OCI-M2 (cell line): ENCODE data around the gene NHSL2.

Experiments used
- DNase-seq: peaks from one replicate; lab custom pipeline; 2025; ENCODE audit not compliant: unreplicated experiment; lab: John Stamatoyannopoulos, UW

Gene NHSL2

DNA sequence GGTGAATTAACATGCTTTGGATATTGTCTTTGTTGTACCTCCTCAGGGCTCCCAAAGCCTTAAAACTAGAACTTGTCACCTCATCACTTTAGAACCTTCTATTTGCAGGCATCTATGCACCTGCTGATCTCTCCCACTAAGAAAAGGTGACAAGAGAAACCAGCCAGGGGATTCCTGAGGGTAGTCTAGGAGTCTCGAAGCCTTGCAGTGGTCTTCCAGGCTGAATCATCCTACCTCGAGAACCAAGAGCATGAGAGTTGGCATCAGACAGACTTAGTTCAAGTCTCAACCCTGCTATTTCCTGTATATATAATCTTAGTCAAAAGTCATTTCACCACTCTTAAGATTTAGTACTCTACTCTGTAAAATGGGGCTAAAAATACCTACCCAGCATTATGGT is 191.5 kb downstream of the NHSL2 start:
- no peak for DNase-seq

GRCh38 chrX:72102760-72103159 is 192.1 kb downstream of the NHSL2 start:
- DNase-seq = no peak

- DNase-seq = no peak
These were observed 194.8 kb downstream of the NHSL2 start for GRCh38 chrX:72105436-72105835.

GRCh38 chrX:72107320-72107719 is 196.7 kb downstream of the NHSL2 start:
- DNase-seq = no peak

DNA sequence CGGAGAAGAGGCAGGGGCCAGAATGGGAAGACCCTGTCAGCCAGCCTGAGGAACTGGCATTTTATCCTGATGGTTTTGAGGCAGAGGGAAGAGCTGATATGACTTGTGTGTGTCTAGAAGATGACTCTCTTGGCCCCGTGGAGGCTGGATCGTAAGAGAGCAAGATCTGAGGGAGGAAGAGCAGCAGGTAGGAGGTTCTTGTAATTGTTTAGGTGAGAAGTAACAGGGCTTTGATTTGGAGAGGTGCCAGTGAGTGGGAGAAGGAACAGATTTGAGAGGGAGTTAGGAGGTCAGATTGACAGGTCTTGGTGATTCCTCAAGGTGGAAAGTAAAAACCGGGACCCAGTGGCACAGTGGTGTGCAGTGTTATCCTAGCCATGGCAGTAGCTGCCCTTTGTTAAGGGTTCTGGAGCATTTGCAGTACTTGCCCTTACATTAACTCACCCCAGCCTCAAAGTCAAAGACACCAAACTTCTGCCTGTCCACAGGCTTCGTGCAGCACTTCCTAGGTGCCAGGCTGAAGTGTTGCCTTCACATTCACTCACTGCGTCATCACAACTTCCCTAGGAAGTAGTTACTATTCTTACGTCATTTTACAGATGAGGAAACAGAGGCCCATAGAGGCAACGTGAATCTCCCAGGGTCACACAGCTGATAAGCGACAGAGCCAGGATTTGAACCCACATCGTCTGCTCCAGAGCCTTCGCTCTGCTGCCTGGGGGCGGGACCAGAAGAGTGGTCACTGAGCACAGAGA is 197.4 kb downstream of the NHSL2 start:
- no peak for DNase-seq

DNA sequence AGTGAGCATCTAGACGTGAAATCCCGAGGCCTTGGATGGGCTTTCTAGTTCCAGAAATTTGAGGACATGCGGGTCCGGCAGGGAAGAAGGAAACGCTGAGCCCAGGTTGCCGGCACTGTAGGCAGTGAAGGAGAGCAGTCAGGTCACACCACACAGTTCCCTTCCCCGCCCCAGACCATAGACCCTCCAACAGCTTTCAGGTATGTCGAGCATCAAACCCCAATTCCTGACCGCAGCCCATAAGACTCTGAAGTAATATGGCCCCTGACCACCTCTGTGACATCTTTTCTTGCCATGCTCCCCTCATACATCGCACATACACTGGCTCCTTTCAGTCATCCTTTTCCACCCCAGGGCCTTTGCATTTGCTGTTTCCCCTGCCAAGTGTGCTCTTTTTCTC is 198.0 kb downstream of the NHSL2 start:
- no peak for DNase-seq

GRCh38 chrX:72110051-72110875 is 199.6 kb downstream of the NHSL2 start:
- DNase-seq = no peak

DNA sequence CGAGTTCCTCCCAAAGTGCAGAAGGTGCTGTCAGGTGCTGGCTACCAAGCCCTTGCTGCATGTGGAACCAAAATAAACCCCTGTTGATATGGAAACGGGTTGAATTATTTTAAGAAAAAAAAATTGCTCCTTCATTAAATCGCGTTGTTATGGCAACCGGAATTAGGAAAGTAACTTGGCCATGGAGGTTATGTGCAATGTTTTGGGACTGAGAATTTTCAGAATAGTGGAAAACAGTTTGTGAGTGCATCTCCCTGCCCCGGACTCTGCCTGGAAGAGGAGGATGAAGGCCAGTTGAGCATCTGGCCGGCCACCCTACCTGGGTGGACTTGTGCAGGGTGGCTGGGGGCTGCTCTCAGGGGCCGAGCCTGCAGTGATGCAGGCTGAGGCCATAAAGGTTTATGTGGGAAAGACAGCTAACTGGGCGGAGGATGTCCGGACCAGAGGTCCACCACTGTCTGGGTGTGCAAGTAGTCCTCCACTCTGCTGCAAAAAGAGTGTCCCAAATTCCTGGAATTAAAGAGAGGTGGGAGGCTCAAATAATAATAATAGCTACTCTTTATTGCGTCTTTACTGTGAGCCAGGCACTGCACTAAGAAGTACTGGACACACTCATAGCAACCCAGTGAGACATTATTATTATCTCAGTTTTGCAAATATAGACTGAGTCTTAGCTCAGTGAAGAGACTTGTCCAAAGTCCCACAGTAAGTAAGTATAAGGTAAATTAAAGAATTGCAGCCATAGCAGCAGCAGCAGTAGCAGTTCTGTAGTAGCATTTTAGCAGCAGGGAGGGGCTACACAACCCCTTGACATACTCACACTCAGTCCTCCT is 200.4 kb downstream of the NHSL2 start:
- no peak for DNase-seq

GRCh38 chrX:72113461-72113860 is 202.8 kb downstream of the NHSL2 start:
- no peak for DNase-seq

GRCh38 chrX:72114306-72114705 is 203.7 kb downstream of the NHSL2 start:
- no peak for DNase-seq

DNA sequence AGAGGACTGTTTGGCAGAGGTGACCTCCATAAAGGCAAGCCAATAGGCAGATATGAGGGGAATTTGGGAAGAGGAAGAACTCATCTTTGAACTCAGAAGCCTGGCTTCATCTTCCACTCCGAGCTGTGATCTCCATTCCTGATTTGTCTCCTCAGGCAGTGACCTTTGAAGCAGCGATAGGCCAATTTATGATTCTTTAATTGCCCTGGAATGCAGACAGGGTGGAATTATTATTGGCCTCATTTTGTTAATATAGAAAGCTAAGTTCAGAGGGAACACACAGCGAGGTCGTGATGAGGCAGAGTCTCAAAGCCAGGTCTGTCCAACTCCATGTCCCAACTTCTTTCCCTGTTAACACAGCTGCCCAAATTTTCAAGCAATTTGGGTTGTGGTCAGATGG is 204.2 kb downstream of the NHSL2 start:
- DNase-seq = no peak

- DNase-seq = no peak
These were observed 204.7 kb downstream of the NHSL2 start for GRCh38 chrX:72115380-72115779.

DNA sequence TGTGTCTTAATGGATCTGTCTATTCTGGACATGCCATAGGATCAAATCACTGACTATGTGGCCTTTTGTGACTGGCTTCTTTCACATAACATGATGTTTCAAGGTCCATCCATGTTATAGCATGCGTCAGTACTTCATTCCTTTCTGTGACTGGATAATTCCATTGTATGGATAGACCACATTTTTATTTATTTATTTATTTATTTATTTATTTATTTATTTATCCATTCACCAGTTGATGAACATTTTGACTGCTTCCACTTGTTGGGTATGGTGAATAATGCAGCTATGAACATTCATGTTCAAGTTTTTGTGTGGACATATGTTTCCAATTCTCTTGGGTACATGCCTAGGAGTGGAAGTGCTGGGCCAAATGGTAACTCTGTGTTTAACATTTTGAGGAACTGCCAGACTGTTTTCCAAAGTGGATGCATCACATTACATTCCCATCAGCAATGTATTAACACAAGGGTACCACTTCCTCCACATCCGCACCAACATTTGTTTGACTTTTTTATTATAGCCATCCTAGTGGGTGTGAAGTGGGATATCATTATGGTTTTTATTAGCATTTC is 207.1 kb downstream of the NHSL2 start:
- DNase-seq = no peak

DNA sequence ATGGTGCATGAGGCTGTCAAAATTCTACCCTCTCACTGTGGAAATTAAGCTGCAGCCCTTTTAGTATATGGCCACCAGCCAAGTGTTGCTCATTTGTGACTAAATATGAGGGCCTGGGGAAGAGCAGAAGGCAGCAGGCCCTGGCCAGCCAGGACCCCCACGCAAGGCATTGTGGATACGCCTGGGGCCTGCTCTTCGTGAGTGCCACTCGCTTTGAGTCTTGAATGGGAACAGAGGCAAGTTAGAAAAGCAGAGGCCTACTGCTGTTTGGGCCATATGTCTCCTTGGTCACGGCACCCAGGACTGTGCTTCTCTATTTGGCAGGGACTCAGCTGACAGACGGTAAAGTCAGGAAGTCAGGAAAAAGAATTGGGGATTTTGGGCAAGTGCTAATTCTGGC is 210.2 kb downstream of the NHSL2 start:
- no peak for DNase-seq

GRCh38 chrX:72121383-72121782 is 210.7 kb downstream of the NHSL2 start:
- no peak for DNase-seq

- no peak for DNase-seq
These were observed 212.1 kb downstream of the NHSL2 start for GRCh38 chrX:72122621-72123337.

GRCh38 chrX:72123471-72124185 is 213.0 kb downstream of the NHSL2 start:
- DNase-seq = no peak

DNA sequence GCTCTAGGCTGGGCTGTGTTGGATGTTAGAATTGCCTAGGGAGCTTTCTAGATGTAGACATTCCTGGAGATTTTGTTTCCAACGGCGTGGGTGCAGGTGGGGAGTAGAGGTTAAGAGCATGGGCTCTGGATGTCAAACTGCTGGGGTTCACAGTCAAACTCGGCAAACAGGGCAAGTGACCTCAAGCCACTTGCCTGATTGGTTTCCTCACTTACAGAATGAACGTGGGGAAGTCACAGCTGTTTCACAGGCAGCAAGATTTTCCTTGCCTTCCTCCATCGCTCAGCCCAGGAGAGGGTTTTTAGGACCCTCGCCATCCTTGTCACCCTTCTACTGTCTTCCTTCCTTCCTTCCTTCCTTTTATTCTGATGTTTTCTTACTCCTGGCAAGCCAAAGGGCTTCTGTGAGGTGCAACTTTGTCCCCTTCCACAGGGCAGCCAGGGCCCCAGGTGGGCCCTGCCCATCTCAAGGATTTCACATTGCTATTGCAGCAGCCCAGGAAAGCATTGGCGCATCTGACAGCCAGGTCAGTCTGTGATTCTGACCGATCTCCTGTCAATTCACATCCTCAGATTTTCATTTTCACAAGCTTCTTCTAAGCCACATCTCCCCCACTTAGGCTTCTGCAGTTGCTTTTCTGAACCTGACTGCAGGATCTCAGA is 214.0 kb downstream of the NHSL2 start:
- no peak for DNase-seq

DNA sequence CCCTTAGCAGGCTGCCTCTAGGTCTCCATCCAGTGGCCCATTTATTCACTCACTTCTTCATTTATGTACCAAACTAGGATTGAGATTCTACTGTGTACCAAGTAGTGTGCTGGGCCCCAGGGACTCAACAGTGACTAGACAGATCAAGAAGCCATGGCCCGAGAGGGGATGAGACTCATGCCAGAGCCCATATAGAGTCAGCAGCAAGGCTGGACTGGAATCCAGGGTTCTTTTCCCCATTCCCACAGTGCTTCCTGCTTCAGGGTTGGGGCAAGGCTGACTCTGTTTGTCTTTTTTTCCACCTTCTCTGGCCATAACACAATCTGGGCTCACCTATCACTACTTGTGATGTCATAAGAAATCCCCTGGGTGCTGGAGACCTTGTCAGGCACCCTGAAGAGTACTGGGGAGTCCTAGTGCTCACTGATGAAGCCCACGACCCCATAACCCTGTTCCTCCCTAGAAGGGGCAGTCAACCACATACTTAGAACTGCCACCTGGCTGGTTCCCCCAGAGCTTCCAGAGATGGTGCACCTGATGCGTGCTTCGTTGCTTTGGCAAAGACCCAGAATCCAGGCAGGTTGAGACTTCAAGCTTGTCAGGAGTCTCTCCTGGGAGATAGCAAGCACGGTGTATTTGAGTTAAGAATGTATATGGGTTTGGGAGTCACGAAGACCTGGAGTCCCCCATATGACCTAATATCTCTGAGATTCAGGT is 214.8 kb downstream of the NHSL2 start:
- no peak for DNase-seq
